AG09309 (cell line): ENCODE measurements around the gene ECT2.

Experiments
- DNase-seq: peaks from one replicate; pipeline ENCODE4 v3.0.0-alpha.2; 2010; ENCODE audit warnings: low read depth
- H3K4me3 ChIP-seq: 2 replicates; pipeline ENCODE4 v1.5.1; 2011; ENCODE audit warnings: mild to moderate bottlenecking, low read depth, low read length, moderate library complexity; ENCODE audit not compliant: control insufficient read depth
- TF ChIP-seq, protein P1 (sequence below): IDR thresholded peaks from 2 replicates; pipeline ENCODE4 v1.5.1; 2011; ENCODE audit warnings: mild to moderate bottlenecking, low read depth, low read length, inconsistent platforms; ENCODE audit not compliant: insufficient read depth, control insufficient read depth; ENCODE audit errors: missing control alignments

The ECT2 gene

GRCh38 chr3:172705170-172705569 is 45.4 kb upstream of the ECT2 start:
- TF ChIP-seq, protein P1, sequence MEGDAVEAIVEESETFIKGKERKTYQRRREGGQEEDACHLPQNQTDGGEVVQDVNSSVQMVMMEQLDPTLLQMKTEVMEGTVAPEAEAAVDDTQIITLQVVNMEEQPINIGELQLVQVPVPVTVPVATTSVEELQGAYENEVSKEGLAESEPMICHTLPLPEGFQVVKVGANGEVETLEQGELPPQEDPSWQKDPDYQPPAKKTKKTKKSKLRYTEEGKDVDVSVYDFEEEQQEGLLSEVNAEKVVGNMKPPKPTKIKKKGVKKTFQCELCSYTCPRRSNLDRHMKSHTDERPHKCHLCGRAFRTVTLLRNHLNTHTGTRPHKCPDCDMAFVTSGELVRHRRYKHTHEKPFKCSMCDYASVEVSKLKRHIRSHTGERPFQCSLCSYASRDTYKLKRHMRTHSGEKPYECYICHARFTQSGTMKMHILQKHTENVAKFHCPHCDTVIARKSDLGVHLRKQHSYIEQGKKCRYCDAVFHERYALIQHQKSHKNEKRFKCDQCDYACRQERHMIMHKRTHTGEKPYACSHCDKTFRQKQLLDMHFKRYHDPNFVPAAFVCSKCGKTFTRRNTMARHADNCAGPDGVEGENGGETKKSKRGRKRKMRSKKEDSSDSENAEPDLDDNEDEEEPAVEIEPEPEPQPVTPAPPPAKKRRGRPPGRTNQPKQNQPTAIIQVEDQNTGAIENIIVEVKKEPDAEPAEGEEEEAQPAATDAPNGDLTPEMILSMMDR, result no peak
- H3K4me3 ChIP-seq, result no peak overlapping the region
- DNase-seq, result no peak

DNA sequence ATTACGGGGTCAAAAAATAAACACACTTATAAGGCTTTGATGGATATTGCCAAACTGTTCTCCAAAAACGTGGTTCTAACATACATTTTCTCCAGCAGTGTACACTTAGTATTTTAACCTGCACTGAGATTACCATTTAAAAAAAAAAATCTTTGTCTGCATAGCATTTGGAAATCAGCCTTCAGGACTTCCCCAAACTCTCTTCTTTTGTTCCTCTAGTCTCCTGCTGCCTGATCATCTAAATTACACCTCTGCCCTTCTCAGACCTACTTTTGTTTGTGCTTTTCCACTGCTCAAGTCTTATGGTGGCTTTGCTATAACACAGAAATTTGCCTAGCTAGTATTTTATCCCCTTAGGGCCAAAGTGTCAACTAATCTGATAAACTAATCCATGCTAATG is 43.5 kb upstream of the ECT2 start:
- no peak overlapping the region for H3K4me3 ChIP-seq
- TF ChIP-seq, protein P1, result no peak
- DNase-seq, result no peak

- TF ChIP-seq, protein P1, result no peak
- DNase-seq, result peak; percentile 66
- H3K4me3 ChIP-seq, result no peak overlapping the region
These were observed 42.6 kb upstream of the ECT2 start for GRCh38 chr3:172707967-172708366.

DNA sequence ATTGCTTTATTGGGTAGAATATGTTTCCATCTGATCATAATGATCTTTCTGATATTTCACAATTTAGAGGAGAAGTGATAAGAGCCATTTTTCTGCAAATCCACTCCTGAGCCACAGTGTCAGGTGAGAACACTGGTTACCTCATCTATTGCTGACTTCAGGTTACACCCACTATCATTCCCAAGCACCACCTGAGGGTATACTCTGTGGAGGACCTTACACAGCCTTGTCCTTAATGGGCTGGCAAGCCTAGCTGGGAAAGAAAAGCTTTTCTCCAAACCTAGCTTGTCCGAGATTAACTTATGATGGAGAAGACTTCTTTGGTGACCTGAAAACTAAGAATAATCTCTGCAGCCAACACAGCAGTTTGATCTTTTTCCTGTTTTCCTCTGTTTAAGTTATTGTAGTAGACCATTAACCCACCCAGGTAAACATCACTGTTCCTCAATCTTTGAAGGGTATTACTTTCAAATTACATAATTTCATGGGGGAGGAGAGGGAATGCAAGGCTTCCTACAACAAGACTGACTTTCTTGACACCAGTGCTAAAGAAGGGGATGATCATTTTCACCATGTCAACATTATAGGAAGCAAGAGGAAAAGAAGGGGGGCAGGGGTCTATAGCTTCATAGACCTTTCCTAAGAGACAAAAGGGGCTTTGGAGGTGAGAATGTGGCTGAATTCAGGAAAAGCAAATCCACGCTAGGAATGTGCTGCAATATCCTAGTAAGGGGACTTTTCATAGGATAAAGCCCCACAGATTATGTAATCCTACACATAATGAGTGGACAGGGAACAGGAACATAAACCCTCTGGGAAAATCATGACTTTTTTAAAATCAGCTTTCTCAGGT is 41.4 kb upstream of the ECT2 start:
- H3K4me3 ChIP-seq, result peak overlapping the region; percentile 94
- DNase-seq, result no peak
- TF ChIP-seq, protein P1, result no peak

GRCh38 chr3:172709774-172710663 is 40.5 kb upstream of the ECT2 start:
- TF ChIP-seq, protein P1, result no peak
- peak overlapping the region; percentile 94 for H3K4me3 ChIP-seq
- DNase-seq, result no peak

DNA sequence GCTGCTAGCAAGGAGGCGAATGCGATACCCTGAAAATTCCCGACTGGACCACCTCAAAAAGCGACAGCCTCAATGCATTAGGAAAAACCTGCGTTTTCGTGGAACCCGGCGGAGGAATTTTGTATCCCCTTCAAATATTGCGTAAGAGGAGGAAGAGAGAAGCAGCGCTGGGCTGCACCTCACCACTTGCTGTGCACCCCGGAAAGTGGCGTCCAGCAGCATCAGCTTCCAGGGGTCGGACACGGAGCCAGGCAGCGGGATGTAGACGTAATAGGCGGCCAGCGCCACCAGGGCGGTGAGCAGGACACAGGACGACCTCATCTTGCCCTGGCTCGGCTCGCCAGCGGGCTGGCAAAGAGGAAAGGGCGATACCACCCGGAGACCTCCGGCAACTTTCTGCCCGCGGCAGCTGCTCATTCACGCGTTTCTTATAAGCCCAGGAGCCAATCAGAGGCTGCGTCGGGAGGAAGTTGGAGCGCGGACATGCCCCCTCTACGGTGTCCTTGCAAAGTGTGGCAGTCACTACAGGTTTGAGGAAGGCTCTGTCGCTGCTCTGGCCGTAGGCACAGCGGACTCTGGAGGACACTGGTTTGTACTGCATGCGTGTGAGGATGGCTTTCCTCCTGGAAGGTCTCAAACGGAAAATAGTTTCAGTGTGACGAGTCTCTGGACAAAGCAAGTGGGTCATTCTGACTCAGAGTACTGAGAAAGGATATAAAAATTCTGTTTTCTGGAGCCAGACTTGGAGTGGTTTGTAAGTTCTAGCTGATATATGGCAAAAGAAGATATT is 39.7 kb upstream of the ECT2 start, which contains the start of gene NCEH1:
TSS of gene NCEH1 (minus strand) at position 404 of the 790 bp plus-strand sequence. CDS start at position 321, 83 bp downstream.
- peak; percentile 97 for DNase-seq
- TF ChIP-seq, protein P1, result peak; percentile 78

More for the DNA sequence above, 39.7 kb upstream of the ECT2 start, which contains the start of gene NCEH1:
- peak within 1 kb of the TSS; percentile 94 for H3K4me3 ChIP-seq
